HG03135 (cell line): ENCODE results near the gene SLC39A3.
"Not testable (repeated sequence)": the region's sequence is repeated elsewhere in the genome, so short reads cannot be mapped to it uniquely, and the experiment has no call there.

Experiments used
- ATAC-seq: cut with Tn5 transposase; IDR thresholded peaks from one replicate; pipeline ENCODE4 v1.9.1; 2021; ENCODE audit warnings: mild to moderate bottlenecking, moderate library complexity; ENCODE audit not compliant: unreplicated experiment

SLC39A3 gene

GRCh38 chr19:2723747-2724146 lies 16.1 kb downstream of the SLC39A3 start:
- no peak for ATAC-seq

- ATAC-seq = no peak
Measured at GRCh38 chr19:2723345-2723715, 16.5 kb downstream of the SLC39A3 start.

DNA sequence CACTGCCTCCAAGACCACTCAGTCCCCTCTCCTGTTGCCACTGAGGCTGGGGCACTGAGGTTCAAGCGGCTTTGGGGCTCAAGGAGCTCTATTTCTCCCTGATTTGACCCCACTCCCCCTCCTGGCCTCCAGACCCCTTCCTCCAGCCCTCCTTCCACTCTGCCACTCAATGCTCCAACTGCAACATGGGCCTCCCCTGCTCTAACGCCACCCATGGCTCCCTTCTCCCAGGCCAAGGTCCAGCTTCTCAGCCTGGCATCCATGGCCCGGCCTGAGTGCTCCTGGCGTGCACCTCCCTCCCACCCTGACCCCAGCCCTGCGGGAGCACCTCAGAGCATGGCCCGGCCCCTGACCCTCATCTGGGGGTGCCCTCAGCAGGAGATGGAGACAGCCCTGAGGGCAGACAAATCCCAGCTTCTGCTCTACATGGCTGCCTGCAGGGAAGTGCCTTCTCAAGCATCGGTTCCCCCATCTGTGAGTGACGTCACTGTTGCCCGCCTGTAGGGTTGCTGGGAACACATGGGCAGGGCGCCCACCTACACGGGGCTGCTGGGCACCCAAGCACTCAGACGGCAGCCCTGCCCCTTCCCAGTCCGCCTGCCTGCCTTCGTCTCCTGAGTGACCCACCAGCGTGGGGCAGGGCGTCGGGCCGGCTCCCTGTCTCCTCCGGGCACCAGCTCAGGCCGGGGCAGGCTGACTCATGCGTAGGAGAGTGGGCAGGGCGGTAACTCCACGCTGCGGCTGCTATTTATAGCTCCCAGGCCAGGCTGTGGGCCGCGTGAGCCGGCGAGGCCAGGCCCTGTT lies 17.1 kb downstream of the SLC39A3 start:
- ATAC-seq = no peak

DNA sequence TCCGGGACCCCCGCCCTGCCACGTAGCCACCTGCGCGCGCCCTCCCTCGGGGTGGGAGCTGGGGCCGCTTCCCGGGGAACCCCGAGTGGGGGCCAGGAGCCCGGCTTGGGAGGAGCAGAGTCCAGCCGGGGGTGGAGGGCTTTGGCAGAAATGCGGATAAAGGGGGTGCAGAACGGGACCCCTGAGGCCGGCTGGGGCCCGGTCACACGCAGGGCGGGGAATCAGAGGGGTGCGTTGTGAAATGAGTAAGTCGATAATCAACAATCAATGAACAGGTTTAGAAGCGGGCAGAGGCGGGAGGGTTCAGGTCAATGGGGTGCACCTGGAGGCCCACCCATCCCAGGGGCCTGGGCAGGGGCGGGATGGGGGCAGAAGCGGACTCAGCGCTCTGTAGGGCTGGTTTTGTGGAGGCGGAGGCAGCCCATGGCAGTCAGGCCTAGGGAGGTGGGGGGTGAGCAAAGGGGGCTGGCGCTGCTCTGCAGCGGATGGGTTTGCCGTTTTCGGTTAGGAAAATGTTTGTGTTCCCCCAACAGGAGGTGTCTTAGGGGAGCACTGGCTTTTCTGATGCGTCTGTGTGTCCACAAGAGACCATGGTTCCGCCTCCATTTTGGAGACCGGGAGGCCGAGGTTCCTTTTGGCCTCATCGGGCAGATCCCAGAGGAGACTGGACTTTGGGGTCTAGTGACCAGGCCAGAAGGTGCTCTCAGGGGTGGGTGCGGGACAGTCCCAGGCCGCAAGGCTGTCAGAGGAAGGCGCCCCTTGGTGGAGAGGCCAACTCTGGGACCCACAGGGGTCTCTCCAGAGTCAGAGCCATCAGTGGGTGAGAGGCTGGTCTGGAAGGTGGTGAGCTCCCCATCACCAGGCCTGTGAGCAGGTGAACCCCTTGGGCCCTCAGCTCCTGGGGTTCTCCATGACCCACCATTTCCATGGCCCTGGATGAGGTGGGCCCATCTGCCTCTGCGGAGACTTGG lies 18.0 kb downstream of the SLC39A3 start:
- ATAC-seq = no peak

GRCh38 chr19:2720777-2721569 lies 18.8 kb downstream of the SLC39A3 start, which contains the start of gene DIRAS1:
TSS of gene DIRAS1 (minus strand) at chr19:2721372. CDS start at chr19:2717806, 3,566 bp downstream.
- ATAC-seq = no peak

DNA sequence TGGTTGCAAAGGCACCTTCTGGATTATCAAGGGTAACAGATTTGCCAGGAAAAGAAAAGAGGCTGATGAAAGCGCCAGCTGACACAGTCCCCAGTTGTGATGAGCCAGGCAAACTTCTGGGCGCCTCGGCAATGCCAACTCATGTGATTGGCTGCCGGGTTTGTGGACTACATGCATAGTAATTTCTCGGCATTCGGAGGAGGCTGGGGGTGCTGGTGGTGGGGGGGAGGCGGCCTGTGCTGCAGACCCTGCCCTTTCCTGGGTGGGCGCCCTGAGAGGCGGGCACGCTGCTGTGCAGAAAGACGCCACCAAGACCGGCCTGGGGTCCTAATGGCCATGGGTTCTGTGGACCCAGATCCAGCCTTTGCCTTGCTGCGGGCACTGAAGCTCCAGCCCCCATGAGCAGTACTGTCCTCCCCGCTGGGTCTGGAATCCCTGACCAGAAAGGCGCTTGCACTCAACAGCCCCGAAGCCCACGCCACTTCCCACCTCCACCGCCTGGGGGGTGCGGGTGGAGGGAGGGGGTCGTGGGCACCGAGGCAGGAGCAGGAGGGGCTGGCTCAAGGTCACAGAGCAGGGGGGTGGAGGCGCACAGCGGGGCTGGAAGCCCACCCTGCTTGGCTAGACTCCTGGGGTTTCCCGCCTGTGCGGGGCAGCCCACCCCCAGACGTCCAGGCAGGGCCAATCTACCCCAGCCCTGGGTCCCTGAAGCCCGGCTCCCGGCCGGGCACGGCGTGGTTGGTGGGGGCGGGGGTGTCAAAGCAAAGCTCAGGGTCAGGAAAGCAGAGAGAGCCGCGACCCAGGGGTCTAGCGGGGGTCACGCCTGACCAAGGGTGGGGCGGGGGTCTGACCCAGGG lies 19.7 kb downstream of the SLC39A3 start:
- no peak for ATAC-seq

DNA sequence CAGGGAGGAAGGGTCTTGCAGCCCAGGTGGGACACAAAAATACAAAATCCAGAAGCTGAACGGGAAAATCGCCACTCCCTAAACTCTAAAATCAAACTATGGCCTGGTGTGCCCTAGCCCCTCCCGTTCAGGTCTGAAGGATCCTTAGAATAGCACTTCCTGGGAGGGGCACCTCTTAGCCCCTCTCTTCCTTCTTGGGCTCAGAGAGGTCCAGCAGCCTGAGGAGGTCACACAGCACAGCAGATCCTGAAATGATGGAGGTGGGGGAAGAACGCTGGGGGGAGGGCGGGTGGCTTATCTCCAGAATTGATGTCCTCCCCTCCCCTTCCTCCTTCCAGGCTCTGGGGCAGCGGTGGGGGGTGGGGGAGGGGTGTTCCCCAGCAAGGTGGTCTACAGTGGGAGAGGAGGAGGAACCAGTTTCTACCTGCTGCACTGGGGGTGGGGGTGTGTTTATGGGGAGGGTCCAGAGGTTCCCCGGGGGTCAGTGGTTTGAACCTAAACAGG lies 20.5 kb downstream of the SLC39A3 start:
- ATAC-seq = no peak

- ATAC-seq = no peak
Measured at GRCh38 chr19:2717638-2718541, 21.9 kb downstream of the SLC39A3 start.

DNA sequence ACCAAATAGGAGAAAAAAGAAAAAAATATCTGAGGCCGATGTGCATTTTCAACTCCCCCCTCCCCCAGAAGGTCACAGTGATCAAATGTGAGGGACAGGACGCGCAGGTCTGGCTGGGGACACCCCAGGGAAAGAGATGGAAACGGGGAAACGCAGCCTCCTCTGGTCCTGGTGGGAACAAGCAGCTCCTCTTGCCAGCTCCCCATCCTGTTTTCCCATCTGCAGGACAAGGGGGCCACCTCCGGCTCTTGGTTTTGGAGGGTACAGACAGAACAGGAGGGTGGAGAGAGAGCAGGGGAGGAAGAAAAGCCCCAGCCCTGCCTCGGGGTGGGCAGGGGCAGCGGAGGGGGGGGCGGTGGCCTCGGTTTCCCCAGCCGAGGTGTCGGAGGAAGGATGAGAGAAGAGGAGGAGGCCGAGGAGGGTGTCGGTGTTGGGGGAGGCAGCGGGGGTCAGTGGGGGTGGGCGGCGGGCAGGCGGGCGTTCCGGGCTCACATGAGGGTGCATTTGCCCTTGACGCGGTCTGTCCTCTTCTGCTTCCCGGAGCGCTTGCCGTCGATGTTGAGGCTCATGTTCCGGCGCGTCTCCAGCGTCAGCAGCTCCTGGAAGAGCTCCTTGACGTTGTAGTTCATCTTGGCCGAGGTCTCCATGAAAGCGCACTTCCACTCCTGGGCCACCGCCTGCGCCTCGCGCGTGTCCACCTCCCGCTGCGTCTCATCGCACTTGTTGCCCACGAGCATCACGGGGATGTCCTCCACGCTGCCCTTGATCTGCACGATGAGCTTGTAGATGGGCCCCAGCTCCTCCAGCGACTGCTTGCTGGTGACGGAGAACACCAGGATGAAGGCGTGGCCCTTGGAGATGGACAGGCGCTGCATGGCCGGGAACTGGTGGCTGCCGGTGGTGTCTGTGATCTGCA lies 22.8 kb downstream of the SLC39A3 start:
- ATAC-seq = no peak

GRCh38 chr19:2716275-2716650 lies 23.6 kb downstream of the SLC39A3 start:
- no peak for ATAC-seq

GRCh38 chr19:2715470-2716274 lies 24.1 kb downstream of the SLC39A3 start:
- ATAC-seq = no peak

DNA sequence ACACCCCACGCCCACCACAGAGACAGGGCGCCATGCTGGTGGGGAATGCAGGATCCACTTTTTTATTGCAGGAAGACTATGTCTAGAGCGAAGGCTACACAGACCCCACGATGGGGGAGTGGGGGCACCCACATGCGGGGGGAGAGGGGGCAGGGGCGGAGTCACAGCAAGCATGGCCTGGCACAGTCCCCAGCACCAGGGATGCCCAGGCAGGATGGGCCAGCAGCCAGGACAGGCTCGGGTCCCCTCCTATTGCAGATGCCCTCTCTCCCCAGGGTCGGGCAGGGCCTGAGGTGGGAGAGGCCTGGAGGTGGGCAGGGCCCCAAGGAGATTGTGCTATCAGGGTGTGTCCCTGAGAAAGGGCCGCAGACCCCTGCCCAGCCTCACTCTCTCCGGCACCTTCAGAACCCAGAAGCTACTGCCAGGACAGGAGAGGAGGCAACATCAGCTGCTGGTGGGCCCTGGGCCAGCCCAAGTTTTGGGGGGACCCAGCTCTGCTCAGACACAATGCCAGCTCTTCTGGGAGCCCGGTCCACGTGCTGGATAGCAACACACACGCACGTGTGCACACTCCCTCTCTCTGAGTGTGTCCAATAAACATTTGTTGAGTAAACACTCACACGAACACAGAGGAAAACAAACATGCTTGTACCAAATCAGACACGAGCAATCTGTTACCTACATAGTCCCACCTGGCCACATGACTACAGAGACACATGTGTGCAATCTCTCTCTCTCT lies 25.1 kb downstream of the SLC39A3 start:
- no peak for ATAC-seq

DNA sequence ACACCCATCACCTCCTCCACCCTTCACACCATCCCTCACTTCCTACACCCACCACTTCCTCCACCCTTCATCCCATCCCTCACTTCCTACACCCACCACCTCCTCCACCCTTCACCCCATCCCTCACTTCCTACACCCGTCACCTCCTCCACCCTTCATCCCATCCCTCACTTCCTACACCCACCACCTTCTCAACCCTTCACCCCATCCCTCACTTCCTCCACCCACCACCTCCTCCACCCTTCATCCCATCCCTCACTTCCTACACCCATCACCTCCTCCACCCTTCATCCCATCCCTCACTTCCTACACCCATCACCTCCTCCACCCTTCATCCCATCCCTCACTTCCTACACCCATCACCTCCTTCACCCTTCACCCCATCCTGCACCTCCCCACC lies 25.7 kb downstream of the SLC39A3 start:
- not testable (repeated sequence) for ATAC-seq

DNA sequence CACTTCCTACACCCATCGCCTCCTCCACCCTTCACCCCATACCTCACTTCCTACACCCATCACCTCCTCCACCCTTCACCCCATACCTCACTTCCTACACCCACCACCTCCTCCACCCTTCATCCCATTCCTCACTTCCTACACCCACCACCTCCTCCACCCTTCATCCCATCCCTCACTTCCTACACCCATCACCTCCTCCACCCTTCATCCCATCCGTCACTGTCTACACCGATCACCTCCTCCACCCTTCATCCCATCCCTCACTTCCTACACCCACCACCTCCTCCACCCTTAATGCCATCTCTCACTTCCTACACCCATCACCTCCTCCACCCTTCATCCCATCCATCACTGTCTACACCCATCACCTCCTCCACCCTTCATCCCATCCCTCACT lies 26.6 kb downstream of the SLC39A3 start:
- not testable (repeated sequence) for ATAC-seq

GRCh38 chr19:2711875-2712205 lies 28.0 kb downstream of the SLC39A3 start:
- ATAC-seq = no peak

DNA sequence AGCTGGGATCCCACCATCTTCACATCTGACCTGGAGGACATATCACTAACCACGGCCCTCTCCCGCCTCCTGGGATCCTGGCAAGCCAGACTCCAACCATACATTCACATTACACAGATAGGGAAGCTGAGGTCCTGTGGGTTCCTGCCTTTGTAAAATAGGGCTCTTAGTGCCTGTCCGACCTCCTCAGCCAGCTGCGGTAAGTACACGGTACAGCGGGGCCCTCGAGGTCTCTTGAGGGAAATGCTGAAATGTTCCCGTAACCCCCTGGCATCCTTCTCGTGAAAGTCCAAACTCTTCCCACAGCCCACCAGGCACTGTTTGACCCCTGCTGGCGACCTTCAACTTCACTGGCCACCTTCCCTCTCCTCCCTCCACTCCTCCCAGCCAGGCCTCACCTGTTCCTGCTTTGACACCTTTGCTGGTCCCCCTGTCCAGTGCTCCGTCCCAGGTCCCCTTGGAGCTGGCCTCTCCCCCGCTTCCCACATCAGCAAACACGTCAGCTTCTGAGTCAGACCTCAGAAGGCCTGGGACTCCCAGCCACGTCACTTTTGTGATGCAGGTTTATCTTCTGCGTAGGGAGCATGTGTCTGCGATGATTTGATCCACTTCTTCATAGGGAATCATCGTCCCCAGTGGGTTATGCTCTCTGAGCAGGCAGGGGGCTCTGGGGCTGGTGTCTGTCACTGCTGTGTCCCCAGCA lies 28.5 kb downstream of the SLC39A3 start:
- ATAC-seq = no peak
